ENCODE measurements around the gene NPNT.
"Not testable (repeated sequence)": the region's sequence is repeated elsewhere in the genome, so short reads cannot be mapped to it uniquely, and the experiment has no call there.

NPNT gene, protein sequence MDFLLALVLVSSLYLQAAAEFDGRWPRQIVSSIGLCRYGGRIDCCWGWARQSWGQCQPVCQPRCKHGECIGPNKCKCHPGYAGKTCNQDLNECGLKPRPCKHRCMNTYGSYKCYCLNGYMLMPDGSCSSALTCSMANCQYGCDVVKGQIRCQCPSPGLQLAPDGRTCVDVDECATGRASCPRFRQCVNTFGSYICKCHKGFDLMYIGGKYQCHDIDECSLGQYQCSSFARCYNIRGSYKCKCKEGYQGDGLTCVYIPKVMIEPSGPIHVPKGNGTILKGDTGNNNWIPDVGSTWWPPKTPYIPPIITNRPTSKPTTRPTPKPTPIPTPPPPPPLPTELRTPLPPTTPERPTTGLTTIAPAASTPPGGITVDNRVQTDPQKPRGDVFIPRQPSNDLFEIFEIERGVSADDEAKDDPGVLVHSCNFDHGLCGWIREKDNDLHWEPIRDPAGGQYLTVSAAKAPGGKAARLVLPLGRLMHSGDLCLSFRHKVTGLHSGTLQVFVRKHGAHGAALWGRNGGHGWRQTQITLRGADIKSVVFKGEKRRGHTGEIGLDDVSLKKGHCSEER

DNA sequence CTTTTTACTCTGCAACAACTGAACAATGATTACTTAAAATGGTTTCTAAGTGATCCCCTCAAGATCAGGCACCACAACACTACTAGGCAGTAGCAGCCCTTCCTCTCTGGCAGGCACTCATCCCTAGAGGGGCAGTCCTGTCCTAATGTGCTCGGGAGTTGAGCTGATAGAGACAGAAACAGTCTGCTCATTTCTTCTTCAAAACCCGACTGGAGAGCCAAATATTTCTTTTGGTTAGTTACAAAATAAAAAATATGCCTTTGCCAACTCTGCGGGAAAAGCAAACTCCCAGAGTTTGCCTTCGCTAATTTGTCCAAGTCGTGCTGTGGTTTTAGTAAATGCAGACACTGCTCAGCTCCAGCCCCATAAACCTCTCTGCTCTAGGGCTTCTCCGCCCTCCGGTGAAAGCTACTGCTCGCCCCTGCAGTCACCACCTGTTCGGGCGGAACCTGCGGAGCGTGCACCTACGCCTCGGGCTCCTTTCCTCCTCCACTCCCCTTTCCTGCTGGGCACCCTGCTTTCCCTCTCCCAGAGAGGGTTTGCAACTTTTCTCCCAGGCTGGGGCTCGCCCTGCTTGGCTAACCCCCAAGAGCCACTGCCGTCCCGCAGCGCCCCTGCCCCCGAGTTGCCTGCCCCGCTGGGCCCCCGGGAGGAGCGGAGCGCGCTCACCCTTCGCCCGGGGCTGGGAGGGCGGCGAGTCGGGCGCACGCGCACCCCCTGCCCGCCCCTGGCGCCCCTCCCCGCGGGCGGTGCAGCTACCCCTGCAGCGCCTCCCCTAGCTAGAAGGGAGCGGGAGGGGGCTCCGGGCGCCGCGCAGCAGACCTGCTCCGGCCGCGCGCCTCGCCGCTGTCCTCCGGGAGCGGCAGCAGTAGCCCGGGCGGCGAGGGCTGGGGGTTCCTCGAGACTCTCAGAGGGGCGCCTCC, at the start of gene NPNT:
Gene NPNT (plus strand): TSS at position 812 of the 923 bp plus-strand sequence. CDS start 182 bp downstream, outside the sequence.
- DNase-seq, result peak in 1 of 2 experiments; percentile 41

DNA sequence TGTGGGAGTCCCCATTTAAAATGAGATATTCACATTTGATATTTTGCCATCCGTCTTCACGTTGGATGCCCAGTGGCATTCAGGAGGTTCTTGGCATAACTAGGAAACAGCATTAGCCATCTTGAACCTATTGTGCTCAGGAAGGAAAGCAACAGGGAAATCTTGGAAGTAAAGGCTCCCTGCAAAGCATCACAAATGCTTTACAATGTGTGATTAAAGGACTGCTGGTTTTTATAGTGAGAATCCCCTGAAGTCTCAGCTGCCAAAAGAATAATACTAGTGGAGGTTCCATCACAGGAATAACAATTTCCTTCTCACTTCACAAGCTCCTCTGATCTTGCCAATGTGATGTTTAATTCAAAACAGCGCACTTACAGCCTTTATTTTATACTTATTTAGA, 49.7 kb upstream of the NPNT start:
- no peak for DNase-seq

DNA sequence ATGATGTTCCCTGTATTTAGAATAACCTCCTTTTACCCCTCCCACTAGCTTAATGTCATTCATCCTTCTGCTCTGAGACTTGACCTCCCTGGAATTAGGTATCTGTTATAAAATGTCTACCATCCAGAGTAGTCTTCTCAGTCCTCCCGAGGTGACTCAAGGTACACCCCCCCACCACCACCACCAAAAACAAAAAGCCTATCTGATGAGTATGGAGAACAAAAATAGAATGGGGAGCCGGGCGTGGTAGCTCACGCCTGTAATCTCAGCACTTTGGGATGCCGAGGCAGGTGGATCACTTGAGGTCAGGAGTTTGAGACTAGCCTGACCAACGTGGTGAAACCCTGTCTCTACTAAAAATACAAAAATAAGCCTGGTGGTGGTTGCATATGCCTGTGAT, 46.9 kb upstream of the NPNT start:
- not testable (repeated sequence) for DNase-seq

DNA sequence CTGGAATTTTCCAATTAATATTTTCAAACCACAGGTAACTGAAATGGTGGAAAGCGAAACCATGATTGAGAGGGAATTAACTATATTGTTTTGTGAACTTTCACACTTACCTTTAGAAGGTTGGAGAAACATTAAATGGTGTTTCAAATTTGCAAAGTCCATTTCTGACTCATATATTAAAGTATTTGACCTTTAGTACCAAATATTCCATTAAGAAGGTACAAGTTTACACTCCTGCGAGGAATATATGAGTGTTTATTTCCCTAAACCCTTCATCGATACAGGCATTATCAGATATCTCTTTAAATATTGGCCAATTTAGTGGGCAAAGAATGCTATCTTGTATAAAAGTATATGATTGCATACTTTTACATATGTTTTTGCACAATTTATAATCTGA, 44.1 kb upstream of the NPNT start:
- no peak for DNase-seq

- DNase-seq, result not testable (repeated sequence)
Measured at GRCh38 chr4:105852230-105852629, 43.0 kb upstream of the NPNT start.

GRCh38 chr4:105858466-105859040, 36.7 kb upstream of the NPNT start:
- DNase-seq, result no peak

DNA sequence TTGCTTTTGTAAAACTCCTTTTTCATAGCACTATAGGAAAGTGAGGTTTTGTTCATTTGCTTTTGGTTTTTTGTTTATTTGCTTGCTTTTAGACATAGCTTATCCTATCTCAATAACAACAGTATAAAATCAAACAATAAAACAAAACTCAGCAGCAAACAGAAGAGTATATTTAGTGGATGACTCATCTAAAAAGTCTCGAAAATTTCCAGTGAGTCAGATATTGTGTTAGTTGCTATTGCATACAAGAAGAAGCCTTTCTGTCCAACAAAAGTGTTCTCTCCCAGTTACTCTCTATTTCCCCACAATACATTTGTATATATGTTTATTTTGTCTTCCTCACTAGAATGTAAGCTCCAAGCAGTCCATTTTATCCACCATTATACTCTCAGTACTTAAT, 36.0 kb upstream of the NPNT start:
- no peak for DNase-seq

GRCh38 chr4:105870963-105871362, 24.3 kb upstream of the NPNT start:
- DNase-seq, result no peak

GRCh38 chr4:105871997-105872396, 23.3 kb upstream of the NPNT start:
- no peak for DNase-seq

DNA sequence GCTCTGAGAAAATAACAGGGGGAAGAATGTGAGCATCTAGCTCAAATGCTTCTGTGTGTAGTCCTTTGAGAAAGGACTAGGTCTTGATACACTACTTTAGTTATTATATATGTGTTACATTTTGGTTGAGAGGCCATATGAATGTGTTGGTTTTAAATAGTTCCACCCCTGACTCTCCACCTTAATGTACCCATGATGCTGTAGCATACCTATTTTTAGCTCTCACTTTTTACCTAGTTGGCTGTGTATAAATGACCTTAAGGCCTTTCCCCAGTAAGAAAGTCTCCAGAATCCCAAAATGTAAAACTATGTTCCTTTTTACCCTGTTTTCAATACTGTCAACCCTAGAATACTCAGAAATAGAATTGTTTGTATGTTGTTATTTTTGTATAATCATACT, 20.0 kb upstream of the NPNT start:
- DNase-seq, result no peak

- DNase-seq, result peak in 1 of 2 experiments; percentile 13
Measured at GRCh38 chr4:105878668-105879067, 16.6 kb upstream of the NPNT start.

GRCh38 chr4:105887508-105887907, 7.8 kb upstream of the NPNT start:
- DNase-seq, result no peak

DNA sequence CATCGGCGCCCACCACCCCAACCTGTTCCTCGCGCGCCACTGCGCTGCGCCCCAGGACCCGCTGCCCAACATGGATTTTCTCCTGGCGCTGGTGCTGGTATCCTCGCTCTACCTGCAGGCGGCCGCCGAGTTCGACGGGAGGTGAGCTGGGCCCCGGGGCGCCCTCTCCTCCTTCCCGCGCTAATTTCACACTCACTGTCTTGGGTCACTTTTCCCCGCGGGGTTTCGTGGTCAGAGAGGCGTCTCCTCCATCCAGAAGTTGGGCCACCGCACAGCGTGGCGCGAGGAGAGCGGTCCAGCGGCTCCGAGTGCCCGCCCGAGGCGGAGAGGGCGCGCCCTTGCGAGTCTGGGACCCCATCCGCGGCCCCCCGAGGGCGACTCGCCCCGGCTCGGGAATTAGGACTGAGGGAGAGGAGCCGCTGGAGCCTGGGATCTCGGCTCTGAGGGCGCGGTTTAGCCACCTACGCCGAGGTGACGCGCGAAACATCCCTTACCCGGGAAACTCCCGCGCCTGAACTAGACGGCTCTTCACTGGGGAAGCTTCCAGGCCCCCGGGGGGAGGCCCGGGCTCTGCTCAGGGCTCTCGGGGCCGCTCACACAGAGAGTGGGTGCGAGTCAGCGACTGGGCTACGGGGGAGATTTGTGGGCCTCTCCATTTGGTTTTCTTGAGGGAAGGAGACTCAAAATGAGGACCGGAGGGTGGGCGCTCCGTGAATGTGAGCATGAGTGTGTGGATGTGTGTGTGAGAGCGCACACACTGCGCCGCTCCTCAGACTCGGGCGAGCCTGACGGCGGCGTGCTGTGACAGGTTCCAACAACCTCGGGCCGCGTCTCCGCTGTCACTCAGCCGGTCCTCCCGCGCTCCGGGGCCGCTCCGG, 551 bp downstream of the NPNT start:
- peak in 1 of 2 experiments; percentile 36 for DNase-seq

DNA sequence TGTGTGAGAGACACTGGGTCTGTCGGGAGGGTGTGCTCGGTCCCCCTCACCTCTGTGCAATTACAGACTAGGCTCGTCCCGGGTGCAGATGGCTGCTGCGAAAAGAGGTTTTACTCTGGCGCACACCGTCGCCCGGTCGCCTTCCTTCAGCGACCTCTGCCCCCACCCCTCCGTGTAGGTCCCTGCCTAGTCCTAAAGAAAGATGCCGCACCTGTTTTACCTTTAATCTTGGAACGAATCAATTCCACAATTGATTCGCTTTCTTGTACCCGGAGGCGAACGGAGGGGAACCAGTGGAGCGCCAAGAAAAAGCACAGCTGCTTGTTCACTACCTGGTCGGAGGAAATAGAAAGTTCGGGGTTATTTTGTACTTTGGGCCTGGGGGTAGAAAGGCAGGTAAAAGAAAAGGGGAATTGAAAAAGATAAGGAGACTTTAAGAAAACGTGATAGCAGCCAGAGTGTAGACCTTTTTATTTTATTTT, 1.2 kb downstream of the NPNT start:
- DNase-seq, result no peak

DNA sequence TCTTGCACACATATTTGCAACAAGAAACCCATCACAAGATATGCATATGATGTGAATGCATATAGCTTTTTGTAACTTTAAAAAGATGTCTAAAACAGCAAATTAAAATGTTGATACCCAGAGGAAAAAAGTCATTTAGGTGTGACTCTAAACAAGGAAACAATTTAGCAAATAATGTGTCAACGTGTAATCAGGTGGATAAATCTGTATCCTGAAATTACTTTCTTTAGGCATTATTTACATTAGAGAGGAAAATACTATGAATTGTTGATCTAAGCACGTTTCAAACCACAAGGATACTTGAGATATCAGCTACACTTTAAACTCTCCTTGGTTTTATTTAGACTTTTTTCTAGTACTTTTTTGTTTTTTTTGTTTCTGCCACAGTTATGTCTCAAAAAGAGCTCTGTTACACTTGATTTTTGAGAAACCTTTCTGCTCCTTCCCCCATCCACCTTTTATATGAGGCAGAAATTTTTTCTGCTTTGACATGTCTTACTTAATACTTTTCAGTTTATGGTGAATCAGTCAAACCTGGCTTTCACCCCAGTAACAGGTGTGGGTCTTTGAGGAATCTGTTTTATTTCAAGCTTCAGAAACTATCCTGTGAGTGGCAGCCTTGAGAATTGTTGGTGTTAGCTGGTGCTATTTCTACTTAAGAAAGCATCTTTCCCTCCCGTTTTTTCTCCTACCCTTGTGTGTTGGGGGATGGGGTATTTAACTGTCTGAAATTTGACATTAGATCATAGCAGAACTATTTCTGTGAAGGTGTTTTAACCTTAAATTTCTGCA, 1.9 kb downstream of the NPNT start:
- DNase-seq, result no peak

DNA sequence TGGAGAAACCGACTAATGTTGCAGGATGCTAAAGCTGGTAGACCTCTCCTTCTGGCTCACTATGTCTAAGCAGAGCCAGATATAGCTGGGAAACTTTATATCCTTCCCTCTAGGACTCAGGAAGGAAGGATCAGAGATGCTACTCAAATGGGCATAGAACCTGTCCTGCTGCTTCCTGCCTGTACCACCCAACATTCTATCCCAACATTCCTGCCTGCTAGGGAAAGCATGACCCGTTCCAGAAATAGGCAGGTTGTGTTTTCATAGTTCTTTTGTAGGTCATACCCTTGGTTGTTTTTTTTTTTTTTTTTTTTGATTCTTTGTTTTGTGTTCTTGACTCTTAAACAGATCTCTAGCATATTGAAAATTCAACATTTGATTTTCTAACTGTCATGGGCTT, 5.3 kb downstream of the NPNT start:
- DNase-seq, result no peak

GRCh38 chr4:105902550-105903262, 7.4 kb downstream of the NPNT start:
- DNase-seq, result no peak

GRCh38 chr4:105909787-105910281, 14.6 kb downstream of the NPNT start:
- no peak for DNase-seq

DNA sequence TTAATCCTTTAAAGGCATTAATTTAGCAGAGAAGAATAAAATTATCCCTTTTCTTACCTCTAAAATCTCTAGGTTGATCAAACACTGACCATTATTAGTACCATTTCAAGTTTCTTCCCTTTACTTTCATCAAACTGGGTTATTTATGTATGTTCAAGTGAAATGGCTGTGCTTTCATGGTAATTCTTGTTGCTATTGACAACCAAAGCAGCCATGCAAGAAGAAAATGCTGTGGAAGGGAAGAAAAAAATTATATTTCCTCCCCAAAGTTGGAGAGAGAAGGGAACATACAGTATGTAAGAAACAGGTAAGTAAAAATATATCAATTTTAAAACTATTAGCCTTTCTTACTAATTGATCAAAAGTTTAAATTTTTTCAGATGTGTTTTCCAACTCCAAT, 16.2 kb downstream of the NPNT start:
- no peak for DNase-seq

DNA sequence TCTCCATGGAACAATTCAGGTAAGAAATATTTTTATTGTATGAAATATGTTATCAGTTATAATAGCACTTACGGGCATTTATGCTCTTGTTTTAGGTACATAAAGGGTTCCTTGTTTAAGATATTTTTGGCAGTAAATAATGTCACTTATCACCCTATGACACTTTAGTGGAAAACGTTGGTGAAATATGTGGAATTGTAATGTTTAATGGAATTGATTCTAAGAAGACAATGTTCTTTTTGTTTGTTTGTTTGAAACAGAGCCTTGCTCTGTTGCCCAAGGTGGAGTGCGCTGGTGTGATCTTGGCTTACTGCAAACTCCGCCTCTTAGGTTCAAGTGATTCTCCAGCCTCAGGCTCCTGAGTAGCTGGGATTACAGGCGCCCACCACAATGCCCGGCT, 17.4 kb downstream of the NPNT start:
- no peak for DNase-seq
